RWPE2 (cell line): Measurements from ENCODE around the gene TDRD3.
A peak's percentile ranks its signal among the peaks of the same experiment; 100 is the strongest.
"Not testable (repeated sequence)": the region's sequence is repeated elsewhere in the genome, so short reads cannot be mapped to it uniquely, and the experiment has no call there.

Source experiments
- ATAC-seq: fragments of 200-7000 bp; cut with Tn5 transposase; 3 replicates; pipeline ENCODE4 v1.9.1; 2021; ENCODE audit warnings: low read depth
- DNase-seq: peaks from one replicate; pipeline ENCODE4 v3.0.0-alpha.2; 2020; ENCODE audit warnings: low spot score
- H3K27ac ChIP-seq: fragments of 450-650 bp; 2 replicates; pipeline ENCODE4 v1.5.1; 2017; ENCODE audit warnings: mild to moderate bottlenecking; ENCODE audit not compliant: poor library complexity, severe bottlenecking
- H3K27me3 ChIP-seq: fragments of 250-450 bp; sonication (Bioruptor Pico); 2 replicates; pipeline ENCODE4 v1.5.1; 2021; ENCODE audit warnings: mild to moderate bottlenecking, moderate library complexity; ENCODE audit not compliant: insufficient read depth, poor library complexity, severe bottlenecking
- H3K36me3 ChIP-seq: fragments of 250-450 bp; sonication (Bioruptor Pico); 2 replicates; pipeline ENCODE4 v1.5.1; 2020; ENCODE audit warnings: low read depth, mild to moderate bottlenecking, moderate library complexity
- H3K4me1 ChIP-seq: fragments of 250-450 bp; sonication (Bioruptor Pico); 2 replicates; pipeline ENCODE4 v1.5.1; 2021; ENCODE audit warnings: mild to moderate bottlenecking, moderate library complexity; ENCODE audit not compliant: insufficient read depth, poor library complexity, severe bottlenecking
- H3K4me3 ChIP-seq: fragments of 250-450 bp; sonication (Bioruptor Pico); 2 replicates; pipeline ENCODE4 v1.5.1; 2021; ENCODE audit warnings: mild to moderate bottlenecking, moderate library complexity; ENCODE audit not compliant: severe bottlenecking
- H3K9me3 ChIP-seq: fragments of 250-450 bp; sonication (Bioruptor Pico); 2 replicates; pipeline ENCODE4 v1.5.1; 2021; ENCODE audit warnings: mild to moderate bottlenecking, moderate library complexity; ENCODE audit not compliant: severe bottlenecking
- TF ChIP-seq, protein P1 (sequence below): fragments of 450-650 bp; IDR thresholded peaks from one replicate; pipeline ENCODE4 v1.5.1; 2017; ENCODE audit warnings: mild to moderate bottlenecking, moderate library complexity; ENCODE audit not compliant: poor library complexity, severe bottlenecking

Gene TDRD3

DNA sequence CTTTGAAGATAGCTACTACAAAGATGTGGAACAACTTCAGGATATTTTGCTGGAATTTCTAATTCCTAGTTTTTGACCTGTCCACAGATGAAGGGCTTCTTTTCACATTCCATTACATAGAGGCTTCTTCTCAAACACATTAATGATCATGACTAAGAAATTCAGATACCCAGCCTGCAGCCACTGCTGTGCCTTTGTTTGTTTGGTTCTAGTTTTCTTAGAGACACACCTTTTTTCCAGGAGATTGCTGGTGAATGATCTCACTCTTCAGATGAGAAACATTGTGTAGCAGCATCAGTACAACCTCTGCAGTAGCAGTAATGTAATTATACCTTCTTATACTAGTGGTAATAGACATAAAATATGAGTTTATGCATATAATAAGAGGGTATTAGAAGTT is 5.0 kb downstream of the TDRD3 start:
- Histone ChIP-seq H3K27ac (no peak overlapping the region), H3K9me3 (no peaks in the 10 kb centered on the region), H3K4me1 (peaks cover 12% of the 10 kb centered on the region), H3K4me3 (no peak overlapping the region), H3K36me3 (no peaks in the 10 kb centered on the region), H3K27me3 (no peaks in the 10 kb centered on the region)
- ATAC-seq (peak; percentile 40), DNase-seq (no peak)
- TF ChIP-seq, protein P1, sequence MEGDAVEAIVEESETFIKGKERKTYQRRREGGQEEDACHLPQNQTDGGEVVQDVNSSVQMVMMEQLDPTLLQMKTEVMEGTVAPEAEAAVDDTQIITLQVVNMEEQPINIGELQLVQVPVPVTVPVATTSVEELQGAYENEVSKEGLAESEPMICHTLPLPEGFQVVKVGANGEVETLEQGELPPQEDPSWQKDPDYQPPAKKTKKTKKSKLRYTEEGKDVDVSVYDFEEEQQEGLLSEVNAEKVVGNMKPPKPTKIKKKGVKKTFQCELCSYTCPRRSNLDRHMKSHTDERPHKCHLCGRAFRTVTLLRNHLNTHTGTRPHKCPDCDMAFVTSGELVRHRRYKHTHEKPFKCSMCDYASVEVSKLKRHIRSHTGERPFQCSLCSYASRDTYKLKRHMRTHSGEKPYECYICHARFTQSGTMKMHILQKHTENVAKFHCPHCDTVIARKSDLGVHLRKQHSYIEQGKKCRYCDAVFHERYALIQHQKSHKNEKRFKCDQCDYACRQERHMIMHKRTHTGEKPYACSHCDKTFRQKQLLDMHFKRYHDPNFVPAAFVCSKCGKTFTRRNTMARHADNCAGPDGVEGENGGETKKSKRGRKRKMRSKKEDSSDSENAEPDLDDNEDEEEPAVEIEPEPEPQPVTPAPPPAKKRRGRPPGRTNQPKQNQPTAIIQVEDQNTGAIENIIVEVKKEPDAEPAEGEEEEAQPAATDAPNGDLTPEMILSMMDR, result no peak

DNA sequence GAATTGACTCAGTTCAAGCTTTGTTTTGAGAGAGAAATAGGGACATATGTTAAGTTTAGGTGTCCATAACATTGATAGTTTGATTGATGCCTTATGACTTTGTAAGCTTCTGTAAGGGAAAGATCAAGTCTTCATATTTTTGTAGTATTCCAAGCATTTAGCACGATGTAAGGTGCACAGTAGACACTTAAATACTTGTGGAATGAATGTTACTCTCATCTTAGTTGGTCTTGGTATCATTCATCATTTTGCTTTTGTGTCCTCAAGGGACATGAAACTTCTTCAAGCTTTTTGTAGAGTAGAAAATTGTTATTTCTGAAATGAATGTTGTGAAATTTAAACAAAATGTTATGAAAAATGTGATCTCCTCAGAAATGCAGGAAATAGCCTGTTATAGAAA is 10.1 kb downstream of the TDRD3 start:
- no peak for ATAC-seq
- Histone ChIP-seq H3K4me3 (no peak overlapping the region), H3K9me3 (no peaks in the 10 kb centered on the region), H3K36me3 (no peaks in the 10 kb centered on the region), H3K27me3 (no peaks in the 10 kb centered on the region), H3K4me1 (peaks cover 2% of the 10 kb centered on the region), H3K27ac (no peak overlapping the region)
- no peak for DNase-seq
- TF ChIP-seq, protein P1, result no peak

GRCh38 chr13:60407852-60408251 is 10.8 kb downstream of the TDRD3 start:
- not testable (repeated sequence) for H3K9me3 ChIP-seq, H3K4me1 ChIP-seq, H3K27ac ChIP-seq, DNase-seq, ATAC-seq, H3K27me3 ChIP-seq, H3K4me3 ChIP-seq, H3K36me3 ChIP-seq

DNA sequence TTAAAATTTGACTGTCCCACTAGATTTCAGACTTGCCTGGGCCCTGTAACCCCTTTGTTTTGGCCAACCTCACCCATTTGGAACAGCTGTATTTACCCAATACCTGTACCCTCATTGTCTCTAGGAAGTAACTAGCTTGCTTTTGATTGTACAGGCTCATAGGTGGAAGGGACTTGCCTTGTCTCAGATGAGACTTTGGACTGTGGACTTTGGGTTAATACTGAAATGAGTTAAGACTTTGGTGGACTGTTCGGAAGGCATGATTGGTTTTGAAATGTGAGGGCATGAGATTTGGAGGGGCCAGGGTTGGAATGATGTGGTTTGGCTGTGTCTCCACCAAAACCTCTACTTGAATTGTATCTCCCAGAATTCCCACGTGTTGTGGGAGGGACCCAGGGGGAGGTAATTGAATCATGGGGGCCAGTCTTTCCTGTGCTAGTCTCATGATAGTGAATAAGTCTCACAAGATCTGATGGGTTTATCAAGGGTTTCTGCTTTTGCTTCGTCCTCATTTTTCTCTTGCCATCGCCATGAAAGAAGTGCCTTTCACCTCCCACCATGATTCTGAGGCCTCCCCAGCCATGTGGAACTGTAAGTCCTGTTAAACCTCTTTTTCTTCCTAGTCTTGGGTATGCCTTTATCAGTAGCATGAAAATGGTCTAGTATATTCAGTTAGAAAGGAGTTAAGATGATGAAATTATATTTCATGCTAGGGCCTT is 12.7 kb downstream of the TDRD3 start:
- H3K27ac ChIP-seq, H3K4me3 ChIP-seq, DNase-seq, H3K36me3 ChIP-seq, H3K27me3 ChIP-seq, H3K4me1 ChIP-seq, ATAC-seq, H3K9me3 ChIP-seq: not testable (repeated sequence)

DNA sequence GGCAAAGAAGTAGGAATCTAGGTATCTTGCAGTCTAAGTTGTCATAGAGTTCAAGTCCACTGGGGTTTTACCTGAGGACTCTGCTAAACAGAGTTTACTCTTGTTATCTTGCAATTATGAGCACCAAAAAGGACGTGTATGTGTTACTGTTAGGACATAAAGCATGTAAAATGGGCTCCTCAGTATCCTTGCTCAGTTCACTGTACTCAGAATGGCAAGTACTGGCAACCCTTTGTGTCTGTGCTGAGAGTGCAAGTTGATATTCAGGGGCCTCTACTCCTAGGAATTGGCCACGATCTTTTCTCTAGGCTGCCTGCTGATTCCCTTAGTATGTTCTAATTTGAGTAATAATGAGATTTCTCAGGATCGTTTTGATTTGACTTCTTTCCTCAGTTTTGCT is 13.3 kb downstream of the TDRD3 start:
- TF ChIP-seq, protein P1, result no peak
- Histone ChIP-seq H3K9me3 (no peaks in the 10 kb centered on the region), H3K4me3 (no peak overlapping the region), H3K36me3 (no peaks in the 10 kb centered on the region), H3K4me1 (no peaks in the 10 kb centered on the region), H3K27me3 (no peaks in the 10 kb centered on the region), H3K27ac (no peak overlapping the region)
- no peak for DNase-seq
- ATAC-seq, result no peak

DNA sequence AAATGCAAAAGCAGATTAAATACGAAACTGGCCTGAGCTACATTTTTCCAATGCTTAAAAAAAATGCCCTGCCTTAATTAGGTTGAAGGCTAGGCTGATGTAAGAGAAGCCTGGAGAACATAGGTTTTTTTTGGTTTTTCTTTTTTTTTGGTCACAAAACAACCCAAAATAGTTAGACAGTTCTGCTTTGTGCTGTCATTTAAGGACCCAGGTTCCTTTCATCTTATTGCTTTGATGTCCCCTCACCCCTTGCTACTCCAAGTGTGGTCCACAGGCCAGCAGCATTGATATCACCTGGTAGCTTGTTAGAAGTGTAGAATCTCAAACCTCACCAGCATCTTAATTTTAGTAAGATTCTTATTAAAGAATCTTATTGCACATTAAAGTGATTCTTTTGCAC is 14.4 kb downstream of the TDRD3 start:
- Histone ChIP-seq H3K4me3 (no peak overlapping the region), H3K27ac (no peak overlapping the region), H3K9me3 (no peaks in the 10 kb centered on the region), H3K4me1 (no peaks in the 10 kb centered on the region), H3K27me3 (no peaks in the 10 kb centered on the region), H3K36me3 (no peaks in the 10 kb centered on the region)
- no peak for DNase-seq
- TF ChIP-seq, protein P1, result no peak
- ATAC-seq, result no peak
